Right lobe of liver (tissue), 4 donors: ENCODE measurements around the gene CGB3.
A peak's percentile ranks its signal among the peaks of the same experiment; 100 is the strongest.
"Not testable (repeated sequence)": the region's sequence is repeated elsewhere in the genome, so short reads cannot be mapped to it uniquely, and the experiment has no call there.

ENCODE experiments used
- POLR2A ChIP-seq: fragments of 450-650 bp; IDR thresholded peaks from one replicate; pipeline ENCODE4 v1.6.1; 2017; ENCODE audit warnings: antibody characterized with exemption, mild to moderate bottlenecking
- TF ChIP-seq, protein P1 (sequence below), 4 donors: fragments of 200-600 bp in 3 of 4; fragments of 450-650 bp in 1 of 4; IDR thresholded peaks; one replicate each; pipeline versions ENCODE4 v1.5.1 to v1.8.0; 2016 to 2022; ENCODE audit warnings: antibody characterized with exemption in 4 of 4, mild to moderate bottlenecking in 2 of 4
- donor health status: DM: no; HTN: no; CAD: no.
- donor health status: DM: no; HTN: no; CAD: no.
- donor health status: DM: no; HTN: yes; CAD: no.

DNA sequence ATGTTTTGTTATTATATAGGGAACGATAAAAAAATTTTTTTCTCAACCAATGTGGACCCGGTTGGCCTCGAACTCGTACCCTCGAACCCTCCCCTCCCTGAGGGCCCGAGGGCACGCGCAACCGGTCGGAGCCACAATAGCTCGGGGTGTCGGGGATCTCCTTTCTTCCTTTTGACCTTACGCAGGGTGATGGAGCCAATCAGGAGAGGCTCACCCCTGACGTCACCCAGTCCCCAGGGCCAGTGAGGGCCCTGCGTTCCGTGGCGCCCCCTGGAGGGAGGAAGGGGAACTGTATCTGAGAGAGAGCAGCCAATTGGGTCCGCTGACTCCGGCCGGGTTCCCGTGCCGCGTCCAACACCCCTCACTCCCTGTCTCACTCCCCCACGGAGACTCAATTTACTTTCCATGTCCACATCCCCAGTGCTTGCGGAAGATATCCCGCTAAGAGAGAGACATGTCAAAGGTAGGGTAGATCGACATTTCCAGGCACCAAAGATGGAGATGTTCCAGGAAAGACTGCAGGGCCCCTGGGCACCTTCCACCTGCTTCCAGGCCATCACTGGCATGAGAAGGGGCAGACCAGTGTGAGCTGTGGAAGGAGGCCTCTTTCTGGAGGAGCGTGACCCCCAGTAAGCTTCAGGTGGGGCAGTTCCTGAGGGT is 7.6 kb upstream of the CGB3 start, which contains the start of gene CGB2:
- TF ChIP-seq POLR2A, result not testable (repeated sequence)
- TF ChIP-seq, protein P1, sequence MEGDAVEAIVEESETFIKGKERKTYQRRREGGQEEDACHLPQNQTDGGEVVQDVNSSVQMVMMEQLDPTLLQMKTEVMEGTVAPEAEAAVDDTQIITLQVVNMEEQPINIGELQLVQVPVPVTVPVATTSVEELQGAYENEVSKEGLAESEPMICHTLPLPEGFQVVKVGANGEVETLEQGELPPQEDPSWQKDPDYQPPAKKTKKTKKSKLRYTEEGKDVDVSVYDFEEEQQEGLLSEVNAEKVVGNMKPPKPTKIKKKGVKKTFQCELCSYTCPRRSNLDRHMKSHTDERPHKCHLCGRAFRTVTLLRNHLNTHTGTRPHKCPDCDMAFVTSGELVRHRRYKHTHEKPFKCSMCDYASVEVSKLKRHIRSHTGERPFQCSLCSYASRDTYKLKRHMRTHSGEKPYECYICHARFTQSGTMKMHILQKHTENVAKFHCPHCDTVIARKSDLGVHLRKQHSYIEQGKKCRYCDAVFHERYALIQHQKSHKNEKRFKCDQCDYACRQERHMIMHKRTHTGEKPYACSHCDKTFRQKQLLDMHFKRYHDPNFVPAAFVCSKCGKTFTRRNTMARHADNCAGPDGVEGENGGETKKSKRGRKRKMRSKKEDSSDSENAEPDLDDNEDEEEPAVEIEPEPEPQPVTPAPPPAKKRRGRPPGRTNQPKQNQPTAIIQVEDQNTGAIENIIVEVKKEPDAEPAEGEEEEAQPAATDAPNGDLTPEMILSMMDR (IDR thresholded peaks at IDR 0.05), result peak in 2 of 4 donors; percentile 9 to 22
